Measurements from ENCODE around the gene BCDIN3D.

DNA sequence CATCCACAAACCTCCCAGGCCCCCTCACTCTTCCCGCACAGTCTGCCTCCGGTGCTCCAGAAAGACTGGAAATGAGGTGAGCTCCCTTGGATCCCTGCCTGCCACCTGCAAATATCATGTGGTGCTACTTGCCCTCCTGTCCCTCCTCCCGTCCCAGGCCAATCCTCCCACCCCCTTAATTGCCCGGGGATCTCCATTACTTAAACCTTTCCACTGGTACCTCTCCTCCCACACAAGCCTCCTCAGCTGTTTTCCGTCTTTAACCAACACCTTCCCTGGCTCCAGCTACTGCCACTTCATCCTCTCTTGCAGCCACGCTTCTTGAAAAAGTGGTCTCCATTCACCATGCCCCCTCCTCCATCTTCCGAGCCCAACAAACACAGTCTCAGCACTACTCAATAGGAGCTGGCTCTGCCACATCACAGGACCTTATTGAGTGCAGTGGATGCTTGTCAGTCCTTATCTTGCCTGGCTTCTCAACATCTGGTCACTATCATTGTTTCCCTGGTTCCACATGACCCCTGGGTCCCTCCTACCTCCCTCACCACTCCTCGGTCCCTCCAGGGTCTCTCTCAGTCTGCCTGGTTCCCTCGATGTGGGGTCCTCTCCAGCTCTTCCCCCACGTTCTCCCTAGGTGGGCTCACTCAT lies 49.3 kb upstream of the BCDIN3D start:
- TF ChIP-seq, protein P1, sequence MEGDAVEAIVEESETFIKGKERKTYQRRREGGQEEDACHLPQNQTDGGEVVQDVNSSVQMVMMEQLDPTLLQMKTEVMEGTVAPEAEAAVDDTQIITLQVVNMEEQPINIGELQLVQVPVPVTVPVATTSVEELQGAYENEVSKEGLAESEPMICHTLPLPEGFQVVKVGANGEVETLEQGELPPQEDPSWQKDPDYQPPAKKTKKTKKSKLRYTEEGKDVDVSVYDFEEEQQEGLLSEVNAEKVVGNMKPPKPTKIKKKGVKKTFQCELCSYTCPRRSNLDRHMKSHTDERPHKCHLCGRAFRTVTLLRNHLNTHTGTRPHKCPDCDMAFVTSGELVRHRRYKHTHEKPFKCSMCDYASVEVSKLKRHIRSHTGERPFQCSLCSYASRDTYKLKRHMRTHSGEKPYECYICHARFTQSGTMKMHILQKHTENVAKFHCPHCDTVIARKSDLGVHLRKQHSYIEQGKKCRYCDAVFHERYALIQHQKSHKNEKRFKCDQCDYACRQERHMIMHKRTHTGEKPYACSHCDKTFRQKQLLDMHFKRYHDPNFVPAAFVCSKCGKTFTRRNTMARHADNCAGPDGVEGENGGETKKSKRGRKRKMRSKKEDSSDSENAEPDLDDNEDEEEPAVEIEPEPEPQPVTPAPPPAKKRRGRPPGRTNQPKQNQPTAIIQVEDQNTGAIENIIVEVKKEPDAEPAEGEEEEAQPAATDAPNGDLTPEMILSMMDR (IDR thresholded peaks at IDR 0.05) = no peak
- TF ChIP-seq POLR2A (IDR thresholded peaks at IDR 0.05; ENCODE audit: low read depth) (no peak), EP300 (IDR thresholded peaks at IDR 0.05) (no peak)

All from esophagus muscularis mucosa (tissue), 4 donors.